GM12872 (cell line): ENCODE data around the gene RIMS1.

Source experiments
- TF ChIP-seq, protein P1 (sequence below): IDR thresholded peaks from 3 replicates; pipeline ENCODE4 v1.5.1; 2011; ENCODE audit warnings: low read depth, mild to moderate bottlenecking, low read length, moderate library complexity; ENCODE audit not compliant: insufficient read depth

Gene RIMS1

DNA sequence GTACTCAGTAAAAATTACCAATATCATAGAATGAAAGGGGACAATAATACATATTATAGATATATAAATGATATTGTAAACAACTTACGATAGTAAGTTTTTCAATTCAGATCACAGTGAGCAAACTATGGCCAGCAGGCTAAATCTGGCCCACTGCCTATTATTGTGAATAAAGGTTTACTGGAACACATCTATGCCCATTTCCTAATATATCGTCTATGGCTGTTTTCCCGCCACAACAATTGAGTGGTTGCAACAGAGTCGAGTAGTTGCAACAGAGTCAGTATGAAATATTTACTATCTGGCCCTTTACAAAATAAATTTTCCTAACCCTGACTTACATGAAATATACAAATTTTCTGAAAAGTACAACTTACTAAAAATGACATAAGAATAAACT lies 438.2 kb downstream of the RIMS1 start:
- TF ChIP-seq, protein P1, sequence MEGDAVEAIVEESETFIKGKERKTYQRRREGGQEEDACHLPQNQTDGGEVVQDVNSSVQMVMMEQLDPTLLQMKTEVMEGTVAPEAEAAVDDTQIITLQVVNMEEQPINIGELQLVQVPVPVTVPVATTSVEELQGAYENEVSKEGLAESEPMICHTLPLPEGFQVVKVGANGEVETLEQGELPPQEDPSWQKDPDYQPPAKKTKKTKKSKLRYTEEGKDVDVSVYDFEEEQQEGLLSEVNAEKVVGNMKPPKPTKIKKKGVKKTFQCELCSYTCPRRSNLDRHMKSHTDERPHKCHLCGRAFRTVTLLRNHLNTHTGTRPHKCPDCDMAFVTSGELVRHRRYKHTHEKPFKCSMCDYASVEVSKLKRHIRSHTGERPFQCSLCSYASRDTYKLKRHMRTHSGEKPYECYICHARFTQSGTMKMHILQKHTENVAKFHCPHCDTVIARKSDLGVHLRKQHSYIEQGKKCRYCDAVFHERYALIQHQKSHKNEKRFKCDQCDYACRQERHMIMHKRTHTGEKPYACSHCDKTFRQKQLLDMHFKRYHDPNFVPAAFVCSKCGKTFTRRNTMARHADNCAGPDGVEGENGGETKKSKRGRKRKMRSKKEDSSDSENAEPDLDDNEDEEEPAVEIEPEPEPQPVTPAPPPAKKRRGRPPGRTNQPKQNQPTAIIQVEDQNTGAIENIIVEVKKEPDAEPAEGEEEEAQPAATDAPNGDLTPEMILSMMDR, result no peak

DNA sequence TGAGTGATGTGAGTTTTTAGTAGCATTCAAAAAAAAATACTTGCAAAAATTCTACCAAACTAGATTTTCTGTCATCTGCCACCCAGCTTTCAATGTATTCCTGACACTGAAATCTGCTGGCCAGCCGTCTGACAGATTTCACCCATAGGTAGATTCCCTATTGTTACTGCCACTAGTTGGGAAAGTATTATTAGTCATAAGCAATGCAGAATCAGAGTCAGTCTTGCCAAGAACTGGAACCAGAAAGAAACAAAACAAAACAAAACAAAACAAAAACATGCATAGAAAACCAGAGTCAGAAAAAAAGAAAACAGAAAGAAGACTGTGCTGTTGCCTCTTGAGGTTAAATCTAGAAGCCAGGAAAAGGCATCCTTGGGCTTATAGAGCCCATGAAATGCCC lies 442.4 kb downstream of the RIMS1 start:
- TF ChIP-seq, protein P1, result no peak

DNA sequence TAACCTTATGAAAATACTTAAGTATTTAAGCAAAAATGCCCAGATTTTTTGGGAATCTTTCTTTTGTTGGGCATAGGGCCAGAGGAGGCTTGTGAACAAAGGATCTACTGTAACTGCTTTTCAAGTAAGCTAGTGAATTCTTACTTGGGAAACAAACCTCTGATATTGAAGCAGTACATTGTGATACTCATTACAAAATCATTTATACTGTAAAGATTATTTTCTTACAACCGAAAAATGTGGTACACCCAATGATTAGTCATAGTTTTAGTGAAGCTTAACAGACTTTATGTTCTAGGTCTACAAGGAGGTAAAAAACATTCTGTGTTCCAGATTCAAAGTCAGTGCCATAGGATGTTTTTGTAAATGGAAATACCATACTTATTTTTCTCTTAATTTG lies 462.6 kb downstream of the RIMS1 start:
- TF ChIP-seq, protein P1, result no peak

DNA sequence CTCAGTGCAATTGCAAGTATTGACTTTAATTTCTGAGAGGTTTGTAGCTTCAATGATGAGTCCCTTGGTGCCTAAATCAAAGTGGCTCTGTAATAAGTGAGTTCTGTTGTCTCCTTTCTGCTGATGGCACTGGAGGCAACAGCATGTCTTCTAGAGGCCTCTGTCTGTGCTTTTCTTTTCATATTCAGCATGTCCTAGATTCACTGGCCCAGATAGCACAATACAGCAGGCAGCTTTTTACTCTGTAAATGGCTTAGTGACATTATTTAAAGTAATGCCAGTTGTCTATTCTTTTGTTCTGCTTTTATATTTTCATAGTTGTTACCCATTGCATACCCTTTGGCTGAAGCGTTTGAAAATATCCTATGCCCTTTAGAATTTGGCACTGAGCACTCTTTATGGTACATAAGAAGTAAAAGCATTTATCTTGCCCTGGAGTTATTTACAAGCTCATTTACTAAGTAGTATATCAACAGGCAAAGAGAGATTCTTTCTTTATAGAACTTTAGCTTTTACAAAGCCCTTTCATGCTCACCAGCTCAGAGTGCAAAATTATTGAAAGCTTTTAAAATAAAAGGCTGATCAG lies 464.0 kb downstream of the RIMS1 start:
- TF ChIP-seq, protein P1, result no peak

DNA sequence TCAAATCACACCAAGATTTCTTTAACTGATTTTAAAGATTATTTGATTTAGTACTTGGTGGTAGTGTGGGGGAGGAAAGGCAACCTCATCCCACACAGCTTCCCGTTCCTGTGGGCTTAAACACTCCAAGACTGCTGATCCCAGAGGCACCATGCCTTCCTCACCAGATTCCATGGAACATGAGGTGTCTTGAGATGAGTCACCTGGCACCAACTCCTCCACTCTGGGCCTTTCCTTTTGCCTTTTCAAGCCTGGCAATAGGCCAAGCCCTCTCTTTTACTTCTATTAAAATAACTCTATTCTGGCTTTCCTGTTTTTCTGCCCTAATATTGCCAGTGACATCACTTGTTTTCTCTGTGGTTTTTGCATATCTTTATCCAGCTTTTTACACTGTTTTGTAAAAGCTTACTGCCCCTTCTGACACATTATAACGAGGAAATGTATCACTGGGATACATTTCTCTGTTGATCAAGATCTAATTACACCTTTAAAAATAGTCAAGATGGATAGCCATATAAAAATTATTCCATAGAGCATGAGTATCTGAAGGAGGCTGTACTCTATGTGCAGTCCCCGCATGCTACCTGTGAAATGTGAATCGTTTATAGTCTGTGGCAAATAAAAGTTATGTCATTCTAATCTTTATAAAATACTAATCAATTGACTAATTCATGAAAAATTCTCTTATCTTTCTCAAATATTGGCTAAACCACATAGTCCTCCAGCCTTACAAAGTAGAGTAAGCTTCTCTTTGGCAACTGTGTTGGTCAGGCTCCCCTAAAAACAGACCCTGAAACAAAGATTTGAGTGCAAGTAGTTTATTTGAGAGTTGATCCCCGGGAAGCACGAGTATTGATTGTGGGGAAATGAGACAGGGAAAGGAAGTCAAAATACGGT lies 477.7 kb downstream of the RIMS1 start:
- TF ChIP-seq, protein P1, result no peak

DNA sequence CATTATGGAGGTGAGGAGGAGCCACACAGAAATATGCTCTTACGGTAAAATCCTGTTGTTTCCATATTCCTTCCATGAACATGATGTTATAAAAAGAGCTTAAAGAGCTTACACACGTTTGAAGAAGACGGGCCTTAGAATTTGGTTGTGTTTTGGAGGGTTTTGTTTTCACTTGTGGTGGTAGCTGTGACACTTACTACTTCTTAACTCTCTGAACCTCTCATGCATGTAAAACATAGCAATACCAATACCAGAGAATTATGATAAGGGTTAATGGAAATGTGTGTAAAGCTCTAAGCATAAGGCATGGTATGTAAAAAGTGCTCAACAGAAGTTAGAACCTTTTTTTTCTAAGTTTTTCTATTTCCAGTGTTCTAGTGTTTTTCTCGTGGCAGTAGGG lies 479.4 kb downstream of the RIMS1 start:
- TF ChIP-seq, protein P1, result no peak

DNA sequence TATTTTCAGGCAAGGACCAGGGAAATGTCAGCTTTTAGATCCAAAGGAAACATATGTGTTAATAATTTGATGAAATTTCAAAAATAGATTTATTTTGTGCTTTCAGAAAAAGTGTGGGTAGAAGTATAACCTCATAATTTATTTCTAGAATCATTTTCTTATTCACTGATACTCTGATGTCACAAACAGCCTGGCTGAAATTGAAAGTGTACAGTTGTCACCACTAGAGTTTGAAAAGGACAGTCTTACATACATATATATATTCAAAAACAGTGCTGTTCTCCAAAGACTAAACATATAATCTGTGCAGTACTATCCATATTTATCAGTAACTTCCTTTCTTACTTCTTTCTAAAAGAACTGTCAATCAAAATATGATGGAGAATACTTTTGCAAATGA lies 481.1 kb downstream of the RIMS1 start:
- TF ChIP-seq, protein P1, result no peak
